Measurements from ENCODE around the gene TCERG1.

GRCh38 chr5:146514575-146514974, 67.4 kb downstream of the TCERG1 start:
- TF ChIP-seq POLR2AphosphoS5 (IDR thresholded peaks at IDR 0.05; ENCODE audit: borderline replicate concordance, low read depth, low read length) (no peak), EZH2 (IDR thresholded peaks at IDR 0.05) (no peak), FOXP2 (optimal IDR thresholded peaks at IDR 0.05; ENCODE audit: control extremely low read depth, extremely low read length, insufficient read depth) (no peak)
